HepG2 (cell line): ENCODE data around the gene OGFR. TPM values are rescaled to one million over a fixed set of nuclear protein-coding genes. Genes with fewer than 3 reads are reported as not detected.

ENCODE experiments used
- AFF4 ChIP-seq: sonication (generic); formaldehyde crosslinking; IDR thresholded peaks from 2 replicates; pipeline ENCODE4 v1.4.0; 2020; ENCODE audit warnings: missing genetic modification reagents
- ARHGAP35 ChIP-seq: sonication (generic); formaldehyde crosslinking; IDR thresholded peaks from 2 replicates; pipeline ENCODE4 v1.9.0; 2022; ENCODE audit warnings: mild to moderate bottlenecking, inconsistent platforms, moderate library complexity, missing genetic modification reagents, borderline replicate concordance
- BRCA1 ChIP-seq: sonication (generic); formaldehyde crosslinking; IDR thresholded peaks from 2 replicates; pipeline ENCODE4 v1.4.0; 2020; ENCODE audit warnings: missing genetic modification reagents
- DNMT1 ChIP-seq: sonication (generic); formaldehyde crosslinking; IDR thresholded peaks from 2 replicates; pipeline ENCODE4 v1.5.1; 2020; ENCODE audit warnings: mild to moderate bottlenecking, missing genetic modification reagents
- HBP1 ChIP-seq: IDR thresholded peaks from 2 replicates; pipeline ENCODE4 v1.6.1; 2016; ENCODE audit warnings: low read depth, control low read depth
- HNRNPK ChIP-seq: fragments of 200-400 bp; formaldehyde crosslinking; IDR thresholded peaks from 2 replicates; pipeline ENCODE4 v1.6.1; 2018; ENCODE audit warnings: low read length, low read depth, moderate library complexity, mild to moderate bottlenecking; ENCODE audit not compliant: poor library complexity, severe bottlenecking
- JUNB ChIP-seq: sonication (generic); formaldehyde crosslinking; IDR thresholded peaks from 2 replicates; pipeline ENCODE4 v1.8.0; 2022; ENCODE audit warnings: missing genetic modification reagents, mild to moderate bottlenecking, borderline replicate concordance
- KLF9 ChIP-seq: IDR thresholded peaks from 2 replicates; pipeline ENCODE4 v1.6.1; 2016; ENCODE audit warnings: low read depth
- MLXIP ChIP-seq: sonication (generic); formaldehyde crosslinking; IDR thresholded peaks from 2 replicates; pipeline ENCODE4 v1.9.0; 2021; ENCODE audit warnings: missing genetic modification reagents, borderline replicate concordance
- PHB2 ChIP-seq: fragments of 450-650 bp; IDR thresholded peaks from 2 replicates; pipeline ENCODE4 v1.6.1; 2018; ENCODE audit not compliant: partially characterized antibody
- PHF5A ChIP-seq: IDR thresholded peaks from one replicate; pipeline ENCODE4 v1.6.1; 2018; ENCODE audit warnings: low read depth, missing genetic modification reagents; ENCODE audit not compliant: unreplicated experiment
- SSRP1 ChIP-seq: IDR thresholded peaks from 2 replicates; pipeline ENCODE4 v1.6.1; 2016; ENCODE audit warnings: control low read depth
- YY1 ChIP-seq: IDR thresholded peaks from 2 replicates; pipeline ENCODE4 v1.6.1; 2011; ENCODE audit warnings: low read length, low read depth, moderate library complexity, mild to moderate bottlenecking; ENCODE audit not compliant: insufficient read depth, insufficient replicate concordance
- ZBTB1 ChIP-seq: sonication (generic); formaldehyde crosslinking; IDR thresholded peaks from 2 replicates; pipeline ENCODE4 v1.4.0; 2020; ENCODE audit warnings: missing genetic modification reagents, borderline replicate concordance
- ZMYM3 ChIP-seq: sonication (generic); formaldehyde crosslinking; IDR thresholded peaks from 2 replicates; pipeline ENCODE4 v1.5.1; 2020; ENCODE audit warnings: mild to moderate bottlenecking, missing genetic modification reagents
- ZNF10 ChIP-seq: sonication (generic); formaldehyde crosslinking; IDR thresholded peaks from 2 replicates; pipeline ENCODE4 v1.4.0; 2020; ENCODE audit warnings: mild to moderate bottlenecking, low read depth, missing genetic modification reagents, borderline replicate concordance
- ZNF232 ChIP-seq: sonication (generic); formaldehyde crosslinking; IDR thresholded peaks from 2 replicates; pipeline ENCODE4 v1.4.0; 2020; ENCODE audit warnings: missing genetic modification reagents, borderline replicate concordance
- ZNF580 ChIP-seq: IDR thresholded peaks from 2 replicates; pipeline ENCODE4 v1.6.1; 2016; ENCODE audit warnings: low read depth, borderline replicate concordance
- ZNF589 ChIP-seq: sonication (generic); formaldehyde crosslinking; conservative IDR thresholded peaks from 2 replicates; pipeline ENCODE4 v1.8.0; 2022; ENCODE audit warnings: mild to moderate bottlenecking, moderate library complexity, missing genetic modification reagents
- ZNF672 ChIP-seq: sonication (generic); formaldehyde crosslinking; IDR thresholded peaks from 2 replicates; pipeline ENCODE4 v1.8.1; 2022; ENCODE audit warnings: missing genetic modification reagents
- ZNF776 ChIP-seq: sonication (generic); formaldehyde crosslinking; IDR thresholded peaks from 2 replicates; pipeline ENCODE4 v1.4.0; 2020; ENCODE audit warnings: mild to moderate bottlenecking, missing genetic modification reagents
- ZNF782 ChIP-seq: sonication (generic); formaldehyde crosslinking; IDR thresholded peaks from 2 replicates; pipeline ENCODE4 v1.4.0; 2020; ENCODE audit warnings: missing genetic modification reagents, mild to moderate bottlenecking, borderline replicate concordance
- polyA plus RNA-seq, 8 experiments: library from polyadenylated mRNA; depleted of rRNA in 3 of 8; stranded (reverse) in 7 of 8; unstranded in 1 of 8; fragments of >200 nt; fragmentation: Illumina TruSeq in 4 of 8; extraction: Trizol in 4 of 8; gene quantifications; 2 replicates each; pipeline versions ENCODE4 v1.2.1 to v1.2.3, GENCODE V29; 2011 to 2016; ENCODE audit warnings: low read depth in 4 of 8, missing spikeins in 1 of 8, mixed read lengths in 1 of 8; ENCODE audit not compliant: insufficient read depth in 1 of 8
- total RNA-seq, 5 experiments: library from RNA; depleted of rRNA; stranded (reverse); fragments of >200 nt; fragmentation: Illumina TruSeq; extraction: Trizol; gene quantifications; 2 replicates each; pipeline ENCODE4 v1.2.3, GENCODE V29; 2016; ENCODE audit warnings: low read depth in 1 of 5

OGFR gene
- total and polyA plus RNA-seq, 2 of the 13 experiments (the other 11 are each of a cell fraction or from before 2014, with no cell fraction given): 47.7 to 81.8 TPM

GRCh38 chr20:62861726-62862336 lies 57.2 kb downstream of the OGFR start, which contains the start of gene TCFL5 (continued):
- 0 out of 2 replicates have a peak, but pooled peaks have one; percentile 29 for TF ChIP-seq SSRP1
- TF ChIP-seq ARHGAP35: peak; percentile 93
- no peak for TF ChIP-seq ZNF672 (CRISPR knock-in tag)
- peak; percentile 91 for TF ChIP-seq ZMYM3
- TF ChIP-seq ZNF776 (CRISPR knock-in tag): peak; percentile 78; the same call in 1 of the 2 replicates
- no peak for TF ChIP-seq ZBTB1 (CRISPR knock-in tag)
- peak; percentile 96; the same call in 1 of the 2 replicates for TF ChIP-seq ZNF580 (CRISPR knock-in tag)
- TF ChIP-seq AFF4 (CRISPR knock-in tag): 0 out of 2 replicates have a peak, but pooled peaks have one; percentile 57
- peak; percentile 73; the same call in 1 of the 2 replicates for TF ChIP-seq MLXIP (CRISPR knock-in tag)
- no peak for TF ChIP-seq HNRNPK
- TF ChIP-seq HBP1 (CRISPR knock-in tag): peak; percentile 89; the same call in 1 of the 2 replicates
- peak; percentile 99 for TF ChIP-seq DNMT1 (CRISPR knock-in tag)
- peak; percentile 97 for TF ChIP-seq ZNF782 (CRISPR knock-in tag)
- peak; percentile 95 for TF ChIP-seq ZNF232 (CRISPR knock-in tag)
- peak; percentile 51 for TF ChIP-seq YY1
- TF ChIP-seq PHB2: no peak
- peak; percentile 80 for TF ChIP-seq PHF5A
- TF ChIP-seq BRCA1 (CRISPR knock-in tag): peak; percentile 95
- no peak; the same call in 1 of the 2 replicates for TF ChIP-seq JUNB (CRISPR knock-in tag)
- TF ChIP-seq ZNF10: no peak
- 0 out of 2 replicates have a peak, but pooled peaks have one; percentile 60 for TF ChIP-seq ZNF589 (CRISPR knock-in tag)
- TF ChIP-seq KLF9: peak; percentile 77; the same call in 1 of the 2 replicates
